K562 (cell line): ENCODE measurements around the gene MYO5C. TPM values are rescaled to one million over a fixed set of nuclear protein-coding genes. Genes with fewer than 3 reads are reported as not detected.
A peak's percentile ranks its signal among the peaks of the same experiment; 100 is the strongest.

Experiments used
- ATAC-seq: fragments of 200-7000 bp; cut with Tn5 transposase; 3 replicates; pipeline ENCODE4 v1.9.1; 2020; ENCODE audit warnings: moderate library complexity
- BruUV-seq: library from RNA; stranded (reverse); fragments of 400-500 nt; replicated peaks from 2 replicates; lab custom pipeline; 2021; lab: Mats Ljungman, UMichigan
- CTCF ChIA-PET: fragments of 300-600 bp; formaldehyde crosslinking; extraction: SDS; loops from one replicate; lab custom pipeline; 2021; ENCODE audit warnings: low intra/inter-chr PET ratio; lab: Yijun Ruan, JAX
- POLR2A ChIA-PET: fragments of 300-600, 350-650 bp; sonication (Branson Sonifier 250); formaldehyde crosslinking; extraction: SDS; loops from one replicate; lab custom pipeline; 2021; ENCODE audit warnings: antibody characterized with exemption, inconsistent platforms; lab: Yijun Ruan, JAX
- DNase-seq, 4 experiments: peaks; one replicate each; pipeline versions ENCODE4 v3.0.0 to v3.0.0-alpha.2; 2011 to 2018; ENCODE audit warnings: low spot score in 3 of 4, mixed read lengths in 3 of 4; ENCODE audit errors: extremely low read depth in 1 of 4
- FAIRE-seq: peaks from 2 replicates; lab custom pipeline; 2011; peaks lifted over from hg19 to GRCh38; lab: Jason Lieb, UNC
- H2AFZ ChIP-seq: 2 replicates; pipeline ENCODE4 v1.6.0; 2011; ENCODE audit warnings: low read depth, low read length, control low read depth, inconsistent platforms
- H3K27ac ChIP-seq: fragments of 200-600 bp; 3 replicates; pipeline ENCODE4 v1.8.0; 2011; ENCODE audit warnings: low read depth, mild to moderate bottlenecking, control low read depth, inconsistent platforms, low read length, moderate library complexity, mixed read lengths; ENCODE audit errors: extremely low read depth
- H3K27me3 ChIP-seq, 2 experiments: fragments of 300-600 bp in 1 of 2; 2 replicates in 1 of 2; 3 replicates in 1 of 2; pipeline versions ENCODE4 v1.6.0 to v1.8.0; 2011; ENCODE audit warnings: inconsistent platforms in 2 of 2, low read length in 2 of 2, mild to moderate bottlenecking in 1 of 2, mixed read lengths in 1 of 2, moderate library complexity in 1 of 2; ENCODE audit not compliant: control insufficient read depth in 2 of 2, insufficient read depth in 2 of 2
- H3K36me3 ChIP-seq: fragments of 300-600 bp; 3 replicates; pipeline ENCODE4 v1.8.0; 2011; ENCODE audit warnings: mild to moderate bottlenecking, low read length, inconsistent platforms; ENCODE audit not compliant: control insufficient read depth, insufficient read depth
- H3K4me1 ChIP-seq, 2 experiments: fragments of 200-600 bp in 1 of 2; replicated peaks in 1 of 2; 2 replicates in 1 of 2; 3 replicates in 1 of 2; pipeline versions ENCODE4 v1.5.1 to v1.8.0; 2011; ENCODE audit warnings: inconsistent platforms in 2 of 2, low read length in 2 of 2, mild to moderate bottlenecking in 1 of 2, mixed read lengths in 1 of 2, moderate library complexity in 1 of 2; ENCODE audit not compliant: control insufficient read depth in 2 of 2, insufficient read depth in 2 of 2
- H3K4me2 ChIP-seq: 2 replicates; pipeline ENCODE4 v1.6.1; 2011; ENCODE audit warnings: low read length, control low read depth, inconsistent platforms, mixed read lengths; ENCODE audit not compliant: insufficient read depth
- H3K4me3 ChIP-seq: fragments of 200-600 bp; sonication (generic), shearing (Covaris generic); 2 replicates; pipeline ENCODE4 v1.5.1; 2016; ENCODE audit warnings: control low read depth, inconsistent platforms
- H3K79me2 ChIP-seq: fragments of 200-600 bp; 3 replicates; pipeline ENCODE4 v1.8.0; 2011; ENCODE audit warnings: low read length, inconsistent platforms; ENCODE audit not compliant: control insufficient read depth, insufficient read depth
- H3K9ac ChIP-seq, 2 experiments: 2 replicates each; pipeline versions ENCODE4 v1.6.0 to v1.6.1; 2011; ENCODE audit warnings: low read depth in 2 of 2, low read length in 2 of 2, control low read depth in 1 of 2, inconsistent platforms in 1 of 2, mild to moderate bottlenecking in 1 of 2, mixed read lengths in 1 of 2; ENCODE audit not compliant: insufficient read depth in 1 of 2
- H3K9me1 ChIP-seq: one replicate; pipeline ENCODE4 v1.6.0; 2011; ENCODE audit warnings: inconsistent platforms, mild to moderate bottlenecking, low read length, moderate library complexity; ENCODE audit not compliant: control insufficient read depth, insufficient read depth
- H3K9me3 ChIP-seq: replicated peaks from 2 replicates; pipeline ENCODE4 v1.5.1; 2011; ENCODE audit warnings: low read depth, low read length, inconsistent platforms; ENCODE audit not compliant: control insufficient read depth, insufficient read depth
- H4K20me1 ChIP-seq: replicated peaks from 2 replicates; pipeline ENCODE4 v1.6.1; 2011; ENCODE audit warnings: low read length, inconsistent platforms, mixed read lengths; ENCODE audit not compliant: control insufficient read depth, insufficient read depth
- CEBPG ChIP-seq, 3 experiments: fragments of 200-800 bp in 1 of 3; sonication (Bioruptor generic) in 1 of 3; sonication (generic) in 1 of 3; formaldehyde crosslinking in 1 of 3; IDR thresholded peaks in 2 of 3; conservative IDR thresholded peaks in 1 of 3; 2 replicates each; pipeline versions ENCODE4 v1.6.1 to v1.8.0; 2016 to 2022; ENCODE audit warnings: missing compliant biosample characterization in 2 of 3, missing genetic modification characterization in 2 of 3, mild to moderate bottlenecking in 1 of 3, missing genetic modification reagents in 1 of 3
- FOSL1 ChIP-seq: fragments of 200-800 bp; sonication (Bioruptor generic); conservative IDR thresholded peaks from 2 replicates; pipeline ENCODE4 v1.6.1; 2016; ENCODE audit warnings: missing genetic modification characterization, missing compliant biosample characterization
- FOXA1 ChIP-seq: fragments of 450-650 bp; IDR thresholded peaks from 2 replicates; pipeline ENCODE4 v1.6.1; 2016; ENCODE audit warnings: mild to moderate bottlenecking, borderline replicate concordance
- MAFG ChIP-seq: fragments of 450-650 bp; conservative IDR thresholded peaks from 2 replicates; pipeline ENCODE4 v1.6.1; 2016; ENCODE audit warnings: missing genetic modification characterization, missing compliant biosample characterization
- NONO ChIP-seq, 2 experiments: fragments of 200-400 bp in 1 of 2; fragments of 450-650 bp in 1 of 2; formaldehyde crosslinking in 1 of 2; IDR thresholded peaks; 2 replicates each; pipeline ENCODE4 v1.6.1; 2017; ENCODE audit warnings: low read depth in 2 of 2, mild to moderate bottlenecking in 2 of 2, moderate library complexity in 2 of 2, low read length in 1 of 2
- NR4A1 ChIP-seq, 2 experiments: fragments of 250-450 bp in 1 of 2; fragments of 450-650 bp in 1 of 2; sonication (Bioruptor Pico) in 1 of 2; IDR thresholded peaks; 2 replicates each; pipeline versions ENCODE4 v1.4.0 to v1.6.1; 2016 to 2020; ENCODE audit warnings: mild to moderate bottlenecking in 2 of 2, missing compliant biosample characterization in 1 of 2, missing genetic modification characterization in 1 of 2, moderate library complexity in 1 of 2
- TCFL5 ChIP-seq: fragments of 250-450 bp; sonication (Bioruptor Pico); conservative IDR thresholded peaks from 2 replicates; pipeline ENCODE4 v1.6.1; 2021; ENCODE audit warnings: mild to moderate bottlenecking, moderate library complexity, matching md5 sums
- WGBS: fragments of 100-300 bp; shearing (Covaris generic); methylation state at CpG from one replicate; pipeline ENCODE4 v1.1.6; 2016; ENCODE audit warnings: low coverage, mixed read lengths; ENCODE audit not compliant: insufficient coverage; ENCODE audit errors: missing lambda C conversion rate; 5-methylcytosine and 5-hydroxymethylcytosine counted together
- in situ Hi-C: fragments of 300-500 bp; cut with MboI; formaldehyde crosslinking; loops from 4 replicates; pipeline ENCODE4 v1.15.0; 2018; ENCODE audit warnings: inconsistent platforms, mixed read lengths
- intact Hi-C: fragments of 100-400 bp; cut with micrococcal nuclease; formaldehyde crosslinking; loops from 2 replicates; pipeline ENCODE4 v1.14.2; 2022
- polyA plus RNA-seq, 8 experiments: library from polyadenylated mRNA; depleted of rRNA in 4 of 8; stranded (reverse) in 5 of 8; unstranded in 3 of 8; fragments of >200 nt; fragmentation: Nextera tagmentation in 2 of 8; fragmentation: Illumina TruSeq in 1 of 8; extraction: Ambion mirVana in 2 of 8; extraction: Trizol in 1 of 8; gene quantifications; 2 replicates each; pipeline versions ENCODE4 v1.2.1 to v1.2.3, GENCODE V29; 2011 to 2014; ENCODE audit warnings: inconsistent platforms in 1 of 8, missing spikeins in 1 of 8
- total RNA-seq, 7 experiments: library from RNA; depleted of rRNA in 6 of 7; stranded (reverse); fragments of >200 nt in 6 of 7; fragmentation: Illumina TruSeq in 2 of 7; extraction: Trizol in 2 of 7; gene quantifications; 2 replicates each; pipeline versions ENCODE4 v1.2.1 to v1.2.3, GENCODE V29; 2011 to 2021; ENCODE audit warnings: low replicate concordance in 1 of 7
- TF ChIP-seq, protein P1 (sequence below), 2 experiments: fragments of 450-650 bp; IDR thresholded peaks; 2 replicates each; pipeline ENCODE4 v1.6.1; 2018; ENCODE audit warnings: mild to moderate bottlenecking in 2 of 2, low read depth in 1 of 2; ENCODE audit not compliant: partially characterized antibody in 2 of 2
- TF ChIP-seq, protein P2 (sequence below), 2 experiments: fragments of 450-650 bp in 1 of 2; sonication (generic) in 1 of 2; formaldehyde crosslinking in 1 of 2; IDR thresholded peaks in 1 of 2; conservative IDR thresholded peaks in 1 of 2; 2 replicates each; pipeline versions ENCODE4 v1.6.1 to v1.8.1; 2016 to 2023; ENCODE audit warnings: mild to moderate bottlenecking in 2 of 2, moderate library complexity in 2 of 2, inconsistent platforms in 1 of 2, missing genetic modification reagents in 1 of 2
- TF ChIP-seq, protein P3 (sequence below): sonication (generic); formaldehyde crosslinking; IDR thresholded peaks from 2 replicates; pipeline ENCODE4 v1.9.0; 2022; ENCODE audit warnings: mild to moderate bottlenecking, missing genetic modification reagents
- TF ChIP-seq, protein P4 (sequence below): fragments of 250-450 bp; sonication (Bioruptor Pico); IDR thresholded peaks from 2 replicates; pipeline ENCODE4 v1.8.0; 2021; ENCODE audit warnings: moderate library complexity, mild to moderate bottlenecking, inconsistent platforms

The MYO5C gene
- total and polyA plus RNA-seq, 9 of the 15 experiments (the other 6 are each of a cell fraction or from before 2014, with no cell fraction given) = 0.01 to 0.24 TPM; not detected in 7

DNA sequence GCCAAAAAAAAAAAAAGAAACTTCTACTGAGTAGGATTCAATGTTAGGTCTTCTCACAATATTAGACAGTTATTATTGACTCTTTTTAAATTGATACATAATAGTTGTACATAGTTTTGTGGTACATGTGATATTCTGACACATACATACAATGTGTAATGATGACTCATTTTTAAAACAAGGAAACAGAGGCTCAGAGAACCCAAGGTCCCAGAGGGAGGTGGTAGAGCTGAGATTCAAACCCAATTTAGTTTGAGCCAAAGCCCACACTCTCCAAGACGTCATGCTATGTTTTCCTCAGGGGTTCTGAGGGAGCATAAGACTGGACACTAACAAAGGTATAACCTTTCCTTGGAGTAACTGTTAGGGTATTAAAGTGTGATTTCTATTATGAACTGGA is 40.6 kb downstream of the MYO5C start:
- Histone ChIP-seq H3K4me1 (no peaks in the 10 kb centered on the region; a peak in 1 of 5 replicates), H3K4me2 (no peak overlapping the region), H3K9me3 (no peaks in the 10 kb centered on the region), H3K36me3 (no peaks in the 10 kb centered on the region), H3K27ac (no peak overlapping the region), H3K9me1 (no peaks in the 10 kb centered on the region), H3K79me2 (no peaks in the 10 kb centered on the region), H3K27me3 (peaks cover 17 to 32% of the 10 kb centered on the region in 2 experiments; a peak in 4 of 5 replicates), H3K9ac (no peak overlapping the region), H3K4me3 (no peak overlapping the region), H4K20me1 (peaks cover 5% of the 10 kb centered on the region; the same call in 1 of the 2 replicates), H2AFZ (no peak overlapping the region)
- BruUV-seq = no TSS peak
- ATAC-seq (no peak), DNase-seq (no peak), FAIRE-seq (no peak)
- WGBS = 0% methylated on average over 1 of the region's 1 CpG
- intact Hi-C loops (loop anchor here (5.0 to 10.0 kb wide), 2 partner anchors 77 to 210 kb away; no protein-coding TSS in a partner anchor), in situ Hi-C loops (loop anchor here (25.0 kb wide), 1 partner anchor 932 kb away; no protein-coding TSS in a partner anchor)
- ChIA-PET POLR2A (no interaction called here), CTCF (interaction anchor here (2.4 kb wide), 1 partner anchor 480 kb away, joined by 17 read pairs; no protein-coding TSS in a partner anchor)
- TF ChIP-seq CEBPG (CRISPR knock-in tag; IDR thresholded peaks at IDR 0.05) (no peak), CEBPG (tag; conservative IDR thresholded peaks at IDR 0.05 in 1 of 2, IDR thresholded peaks at IDR 0.05 in 1 of 2) (no peak), NONO (IDR thresholded peaks at IDR 0.05; ENCODE audit: low read depth in 2 of 2, low read length in 1 of 2) (no peak), FOXA1 (no peak), NR4A1 (CRISPR knock-in tag; IDR thresholded peaks at IDR 0.05) (no peak), NR4A1 (tag; IDR thresholded peaks at IDR 0.05) (no peak), MAFG (no peak), FOSL1 (tag) (0 out of 2 replicates have a peak, but pooled peaks have one; percentile 52), TCFL5 (no peak)
- TF ChIP-seq, protein P1, sequence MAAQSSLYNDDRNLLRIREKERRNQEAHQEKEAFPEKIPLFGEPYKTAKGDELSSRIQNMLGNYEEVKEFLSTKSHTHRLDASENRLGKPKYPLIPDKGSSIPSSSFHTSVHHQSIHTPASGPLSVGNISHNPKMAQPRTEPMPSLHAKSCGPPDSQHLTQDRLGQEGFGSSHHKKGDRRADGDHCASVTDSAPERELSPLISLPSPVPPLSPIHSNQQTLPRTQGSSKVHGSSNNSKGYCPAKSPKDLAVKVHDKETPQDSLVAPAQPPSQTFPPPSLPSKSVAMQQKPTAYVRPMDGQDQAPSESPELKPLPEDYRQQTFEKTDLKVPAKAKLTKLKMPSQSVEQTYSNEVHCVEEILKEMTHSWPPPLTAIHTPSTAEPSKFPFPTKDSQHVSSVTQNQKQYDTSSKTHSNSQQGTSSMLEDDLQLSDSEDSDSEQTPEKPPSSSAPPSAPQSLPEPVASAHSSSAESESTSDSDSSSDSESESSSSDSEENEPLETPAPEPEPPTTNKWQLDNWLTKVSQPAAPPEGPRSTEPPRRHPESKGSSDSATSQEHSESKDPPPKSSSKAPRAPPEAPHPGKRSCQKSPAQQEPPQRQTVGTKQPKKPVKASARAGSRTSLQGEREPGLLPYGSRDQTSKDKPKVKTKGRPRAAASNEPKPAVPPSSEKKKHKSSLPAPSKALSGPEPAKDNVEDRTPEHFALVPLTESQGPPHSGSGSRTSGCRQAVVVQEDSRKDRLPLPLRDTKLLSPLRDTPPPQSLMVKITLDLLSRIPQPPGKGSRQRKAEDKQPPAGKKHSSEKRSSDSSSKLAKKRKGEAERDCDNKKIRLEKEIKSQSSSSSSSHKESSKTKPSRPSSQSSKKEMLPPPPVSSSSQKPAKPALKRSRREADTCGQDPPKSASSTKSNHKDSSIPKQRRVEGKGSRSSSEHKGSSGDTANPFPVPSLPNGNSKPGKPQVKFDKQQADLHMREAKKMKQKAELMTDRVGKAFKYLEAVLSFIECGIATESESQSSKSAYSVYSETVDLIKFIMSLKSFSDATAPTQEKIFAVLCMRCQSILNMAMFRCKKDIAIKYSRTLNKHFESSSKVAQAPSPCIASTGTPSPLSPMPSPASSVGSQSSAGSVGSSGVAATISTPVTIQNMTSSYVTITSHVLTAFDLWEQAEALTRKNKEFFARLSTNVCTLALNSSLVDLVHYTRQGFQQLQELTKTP (IDR thresholded peaks at IDR 0.05; ENCODE audit: low read depth in 1 of 2, partially characterized antibody in 2 of 2) = no peak
- TF ChIP-seq, protein P2, sequence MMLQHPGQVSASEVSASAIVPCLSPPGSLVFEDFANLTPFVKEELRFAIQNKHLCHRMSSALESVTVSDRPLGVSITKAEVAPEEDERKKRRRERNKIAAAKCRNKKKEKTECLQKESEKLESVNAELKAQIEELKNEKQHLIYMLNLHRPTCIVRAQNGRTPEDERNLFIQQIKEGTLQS (IDR thresholded peaks at IDR 0.05) = peak; percentile 18; the same call in 1 of the 2 replicates
- TF ChIP-seq, protein P2 (CRISPR knock-in tag; conservative IDR thresholded peaks at IDR 0.05) = no peak
- TF ChIP-seq, protein P3, sequence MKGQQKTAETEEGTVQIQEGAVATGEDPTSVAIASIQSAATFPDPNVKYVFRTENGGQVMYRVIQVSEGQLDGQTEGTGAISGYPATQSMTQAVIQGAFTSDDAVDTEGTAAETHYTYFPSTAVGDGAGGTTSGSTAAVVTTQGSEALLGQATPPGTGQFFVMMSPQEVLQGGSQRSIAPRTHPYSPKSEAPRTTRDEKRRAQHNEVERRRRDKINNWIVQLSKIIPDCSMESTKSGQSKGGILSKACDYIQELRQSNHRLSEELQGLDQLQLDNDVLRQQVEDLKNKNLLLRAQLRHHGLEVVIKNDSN (CRISPR knock-in tag) = no peak
- TF ChIP-seq, protein P4, sequence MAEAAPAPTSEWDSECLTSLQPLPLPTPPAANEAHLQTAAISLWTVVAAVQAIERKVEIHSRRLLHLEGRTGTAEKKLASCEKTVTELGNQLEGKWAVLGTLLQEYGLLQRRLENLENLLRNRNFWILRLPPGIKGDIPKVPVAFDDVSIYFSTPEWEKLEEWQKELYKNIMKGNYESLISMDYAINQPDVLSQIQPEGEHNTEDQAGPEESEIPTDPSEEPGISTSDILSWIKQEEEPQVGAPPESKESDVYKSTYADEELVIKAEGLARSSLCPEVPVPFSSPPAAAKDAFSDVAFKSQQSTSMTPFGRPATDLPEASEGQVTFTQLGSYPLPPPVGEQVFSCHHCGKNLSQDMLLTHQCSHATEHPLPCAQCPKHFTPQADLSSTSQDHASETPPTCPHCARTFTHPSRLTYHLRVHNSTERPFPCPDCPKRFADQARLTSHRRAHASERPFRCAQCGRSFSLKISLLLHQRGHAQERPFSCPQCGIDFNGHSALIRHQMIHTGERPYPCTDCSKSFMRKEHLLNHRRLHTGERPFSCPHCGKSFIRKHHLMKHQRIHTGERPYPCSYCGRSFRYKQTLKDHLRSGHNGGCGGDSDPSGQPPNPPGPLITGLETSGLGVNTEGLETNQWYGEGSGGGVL (CRISPR knock-in tag) = no peak
